Omental fat pad (tissue), 4 donors: ENCODE measurements around the gene VPS35. TPM values are rescaled to one million over a fixed set of nuclear protein-coding genes. Genes with fewer than 3 reads are reported as not detected.

Experiments used
- ATAC-seq: fragments of 150-250 bp; one replicate; pipeline ENCODE4 v1.9.1; 2016; ENCODE audit warnings: mild to moderate bottlenecking, moderate library complexity; ENCODE audit not compliant: low FRiP score
- DNase-seq: peaks from one replicate; pipeline ENCODE4 v3.0.0-alpha.2; 2019; ENCODE audit warnings: low spot score
- total RNA-seq, 4 donors: library from RNA; depleted of rRNA; stranded (reverse); fragments of >200 nt; gene quantifications; one replicate each; pipeline ENCODE4 v1.1.0, GENCODE V29; 2016
- TF ChIP-seq, protein P1 (sequence below), 3 donors: fragments of 450-650 bp; IDR thresholded peaks; one replicate each; pipeline ENCODE4 v1.5.1; 2016 to 2017; ENCODE audit warnings: antibody characterized with exemption in 3 of 3, mild to moderate bottlenecking in 3 of 3, moderate library complexity in 2 of 3

VPS35 gene
- total RNA-seq, 4 donors from 2014 or later, result 49.4 to 74.5 (median 63.0) TPM

DNA sequence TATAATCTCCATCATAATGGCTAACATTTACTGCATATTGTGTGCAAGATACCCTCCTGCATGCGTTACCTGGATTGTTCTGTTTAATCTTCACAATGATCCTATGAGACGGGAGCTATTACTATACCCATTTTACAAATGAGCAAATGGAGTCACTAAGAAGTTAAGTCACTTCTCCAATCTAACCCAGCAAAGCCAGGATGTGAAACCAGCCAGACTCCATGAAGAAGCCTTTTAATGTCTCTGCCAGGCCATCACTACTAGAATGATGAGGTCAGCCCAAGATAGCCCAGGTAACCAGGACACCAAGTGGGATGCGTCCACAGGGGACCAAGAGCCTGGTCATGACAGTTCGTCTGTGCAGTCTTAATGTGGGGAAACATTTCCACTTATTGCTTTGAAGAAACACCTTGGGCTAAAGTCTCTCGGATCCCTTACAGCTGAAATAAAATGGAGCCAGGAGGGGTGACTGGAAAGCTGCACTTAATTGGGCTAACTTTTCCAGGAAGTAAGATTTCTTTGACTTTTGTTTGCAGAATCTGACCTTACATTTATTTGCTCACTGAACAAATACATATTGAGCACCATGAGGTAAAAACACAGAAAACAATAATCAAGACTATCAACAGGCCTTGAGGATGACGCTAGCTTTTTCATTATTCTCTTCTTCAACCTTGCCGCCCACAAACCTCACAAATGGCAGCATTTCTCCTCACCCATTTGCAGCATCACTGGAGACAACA, 66.9 kb downstream of the VPS35 start:
- TF ChIP-seq, protein P1, sequence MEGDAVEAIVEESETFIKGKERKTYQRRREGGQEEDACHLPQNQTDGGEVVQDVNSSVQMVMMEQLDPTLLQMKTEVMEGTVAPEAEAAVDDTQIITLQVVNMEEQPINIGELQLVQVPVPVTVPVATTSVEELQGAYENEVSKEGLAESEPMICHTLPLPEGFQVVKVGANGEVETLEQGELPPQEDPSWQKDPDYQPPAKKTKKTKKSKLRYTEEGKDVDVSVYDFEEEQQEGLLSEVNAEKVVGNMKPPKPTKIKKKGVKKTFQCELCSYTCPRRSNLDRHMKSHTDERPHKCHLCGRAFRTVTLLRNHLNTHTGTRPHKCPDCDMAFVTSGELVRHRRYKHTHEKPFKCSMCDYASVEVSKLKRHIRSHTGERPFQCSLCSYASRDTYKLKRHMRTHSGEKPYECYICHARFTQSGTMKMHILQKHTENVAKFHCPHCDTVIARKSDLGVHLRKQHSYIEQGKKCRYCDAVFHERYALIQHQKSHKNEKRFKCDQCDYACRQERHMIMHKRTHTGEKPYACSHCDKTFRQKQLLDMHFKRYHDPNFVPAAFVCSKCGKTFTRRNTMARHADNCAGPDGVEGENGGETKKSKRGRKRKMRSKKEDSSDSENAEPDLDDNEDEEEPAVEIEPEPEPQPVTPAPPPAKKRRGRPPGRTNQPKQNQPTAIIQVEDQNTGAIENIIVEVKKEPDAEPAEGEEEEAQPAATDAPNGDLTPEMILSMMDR (IDR thresholded peaks at IDR 0.05), result no peak
- no peak for DNase-seq

DNA sequence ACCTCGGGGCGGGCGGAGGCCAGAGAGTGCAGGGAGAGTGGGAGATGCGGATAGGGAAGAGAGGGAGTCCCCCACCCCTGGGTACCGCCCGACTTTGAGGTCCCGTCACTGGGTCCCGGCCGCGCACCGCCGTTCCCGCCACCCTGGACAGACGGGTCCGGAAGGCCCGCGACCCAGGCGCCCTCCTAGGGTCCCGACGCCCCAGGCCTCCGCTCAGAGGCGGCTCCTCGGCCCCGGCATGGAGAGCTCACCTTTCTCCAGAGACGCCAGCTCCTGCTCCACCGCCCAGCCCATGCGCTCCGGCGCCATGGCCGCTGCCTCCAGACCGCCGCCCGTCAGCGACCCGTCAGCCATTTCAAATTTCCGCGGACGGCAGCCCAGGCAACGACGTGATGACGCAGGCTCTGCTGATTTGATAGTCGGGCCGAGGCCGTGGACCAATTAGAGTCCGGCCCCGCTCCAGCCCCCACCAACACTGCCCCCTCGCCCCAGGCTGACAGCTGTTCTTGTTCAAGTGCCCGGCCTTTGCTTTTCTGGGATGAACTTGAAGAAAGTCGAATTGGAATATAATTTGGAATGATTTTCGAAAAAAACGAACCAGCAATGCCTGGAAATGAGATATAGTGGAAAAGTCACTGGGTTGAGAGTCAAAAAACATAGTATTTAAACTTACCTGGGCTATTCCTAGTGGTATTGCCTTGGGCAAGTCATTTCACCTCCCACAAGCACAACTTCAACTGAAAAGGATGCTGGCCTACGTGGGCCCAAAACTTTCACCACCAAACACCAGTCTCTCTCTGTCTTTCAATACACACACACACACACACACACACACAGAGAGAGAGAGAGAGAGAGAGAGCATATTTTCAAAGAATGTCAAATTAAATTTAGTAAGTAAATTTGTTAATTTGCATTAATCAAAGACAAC, 67.7 kb downstream of the VPS35 start, which contains the start of gene SHCBP1:
SHCBP1 (minus strand) TSS at position 374 of the 928 bp plus-strand sequence; CDS start at position 354, 20 bp downstream.
- DNase-seq, result peak; percentile 55
- ATAC-seq, result peak; percentile 62
- TF ChIP-seq, protein P1 (IDR thresholded peaks at IDR 0.05), result no peak

More for the DNA sequence above, 66.9 kb downstream of the VPS35 start:
- ATAC-seq, result no peak

DNA sequence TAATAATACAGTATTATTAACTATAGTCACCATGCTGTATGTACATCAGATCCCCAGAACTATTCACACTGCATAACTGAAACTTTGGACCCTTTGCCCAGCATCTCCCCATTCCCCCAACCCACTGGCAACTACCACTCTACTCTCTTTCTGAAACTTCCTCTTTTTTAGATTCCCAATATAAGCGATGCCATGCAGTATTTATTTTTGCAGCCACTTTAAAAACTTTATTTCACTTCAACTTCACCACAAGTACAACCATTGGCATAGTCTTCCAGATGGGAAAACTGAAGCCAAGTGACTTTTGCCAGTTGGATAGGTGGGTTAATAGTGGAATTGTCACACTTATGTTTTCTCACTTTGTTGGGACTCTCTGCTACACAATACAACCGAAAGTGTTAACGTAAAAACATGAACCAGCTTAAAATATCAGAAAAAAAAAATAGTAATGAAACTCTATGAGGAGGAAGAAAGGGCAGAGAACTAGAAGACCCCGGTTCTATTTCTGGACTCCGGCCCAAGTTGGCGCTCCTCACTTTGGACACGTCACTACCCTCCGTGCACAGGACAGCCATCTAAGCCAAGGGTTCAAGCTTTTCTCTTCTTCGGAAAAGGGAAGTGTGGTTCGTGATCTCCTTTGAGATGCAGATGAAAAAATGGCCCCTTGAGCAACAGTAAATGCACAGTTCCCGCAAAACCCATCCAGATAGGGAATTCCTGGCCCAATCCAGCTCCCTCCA, 68.5 kb downstream of the VPS35 start:
- TF ChIP-seq, protein P1 (IDR thresholded peaks at IDR 0.05), result no peak
- DNase-seq, result no peak
- ATAC-seq, result no peak

DNA sequence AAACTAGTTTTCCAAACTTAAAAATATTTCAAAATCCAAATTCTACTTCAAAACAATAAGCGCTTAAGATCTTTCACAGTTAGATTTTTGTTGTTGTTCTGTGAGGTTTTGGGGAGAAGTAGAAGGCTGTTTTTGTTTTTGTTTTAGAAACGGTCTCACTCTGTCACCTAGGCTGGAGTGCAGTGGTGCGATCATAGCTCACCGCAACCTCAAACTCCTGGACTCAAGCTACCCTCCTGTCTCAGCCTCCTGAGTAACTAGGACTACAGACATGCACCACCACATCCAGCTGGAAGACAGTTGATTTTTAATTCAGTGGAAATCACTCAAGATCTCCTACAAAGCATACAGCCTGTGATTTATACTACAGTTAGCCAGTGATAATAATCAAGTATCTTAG, 70.5 kb downstream of the VPS35 start:
- DNase-seq, result no peak
- ATAC-seq, result no peak
- TF ChIP-seq, protein P1 (IDR thresholded peaks at IDR 0.05), result no peak

DNA sequence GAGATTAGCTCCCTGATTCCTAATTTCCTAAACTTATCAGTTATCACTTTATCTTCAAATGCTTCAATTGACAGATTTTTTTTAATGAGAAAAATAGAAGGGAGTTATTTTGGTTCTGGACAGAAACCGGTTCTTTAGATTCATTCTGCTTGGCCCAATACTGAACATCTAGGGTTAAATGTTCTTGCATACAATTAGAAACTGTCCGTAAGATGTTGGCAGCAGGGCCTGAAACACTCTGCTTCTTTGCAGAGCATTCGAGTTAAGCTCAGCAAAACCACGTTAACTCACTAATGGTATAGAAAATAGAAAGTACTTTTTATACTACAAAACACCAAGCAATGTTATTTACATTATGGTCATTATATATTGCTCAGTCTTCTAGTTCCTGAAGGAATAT, 75.0 kb downstream of the VPS35 start:
- ATAC-seq (no peak), DNase-seq (no peak)
- TF ChIP-seq, protein P1 (IDR thresholded peaks at IDR 0.05), result no peak

DNA sequence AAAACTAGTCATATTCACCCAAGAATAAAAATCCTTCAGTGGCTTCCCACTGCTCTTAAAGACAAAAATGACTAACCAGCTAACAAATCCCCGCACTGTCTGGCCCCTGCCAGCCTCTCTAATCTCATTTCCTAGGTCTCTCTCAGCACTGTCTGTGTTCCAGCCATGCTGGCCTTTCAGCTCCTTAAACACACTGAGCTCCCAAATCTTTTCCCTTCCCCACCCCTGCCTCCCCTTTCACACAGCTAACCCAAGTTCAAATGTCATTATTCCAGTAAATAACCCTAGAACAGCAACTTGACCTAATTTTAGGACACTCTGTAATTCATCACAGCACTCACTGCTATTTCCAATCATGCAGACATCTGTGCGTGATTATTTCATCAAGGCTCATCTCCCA, 75.6 kb downstream of the VPS35 start:
- DNase-seq, result no peak
- TF ChIP-seq, protein P1 (IDR thresholded peaks at IDR 0.05), result no peak
- ATAC-seq, result no peak
